PC-3 (cell line): ENCODE measurements around the gene PIN4.

Source experiments
- CTCF ChIP-seq: fragments of 300-600 bp; sonication (generic); conservative IDR thresholded peaks from 2 replicates; pipeline ENCODE4 v1.5.1; 2017; ENCODE audit warnings: antibody characterized with exemption, low read depth, mild to moderate bottlenecking, low read length
- EZH2 ChIP-seq: fragments of 300-600 bp; sonication (generic); IDR thresholded peaks from one replicate; pipeline ENCODE4 v1.6.1; 2017; ENCODE audit warnings: antibody characterized with exemption, mild to moderate bottlenecking, low read length; ENCODE audit not compliant: unreplicated experiment
- EZH2phosphoT487 ChIP-seq: fragments of 300-600 bp; sonication (generic); IDR thresholded peaks from 2 replicates; pipeline ENCODE4 v1.6.1; 2018; ENCODE audit warnings: mild to moderate bottlenecking, antibody characterized with exemption, low read length, borderline replicate concordance

- TF ChIP-seq EZH2 (no peak), CTCF (no peak), EZH2phosphoT487 (no peak)
Measured at GRCh38 chrX:72182924-72183323, 1.4 kb downstream of the PIN4 start.
